Activated gamma-delta T cell (primary cell): ENCODE data around the gene AHRR.
"Not testable (repeated sequence)": the region's sequence is repeated elsewhere in the genome, so short reads cannot be mapped to it uniquely, and the experiment has no call there.

Experiments
- DNase-seq: peaks from one replicate; lab custom pipeline; 2025; lab: John Stamatoyannopoulos, UW

The AHRR gene

GRCh38 chr5:395921-396530 lies 74.5 kb downstream of the AHRR start:
- DNase-seq = no peak

- no peak for DNase-seq
Measured at GRCh38 chr5:396531-396961, 75.0 kb downstream of the AHRR start.

- DNase-seq = not testable (repeated sequence)
Measured at GRCh38 chr5:398141-398474, 76.6 kb downstream of the AHRR start.

- no peak for DNase-seq
Measured at GRCh38 chr5:398475-399295, 77.2 kb downstream of the AHRR start.

GRCh38 chr5:399296-400281 lies 78.1 kb downstream of the AHRR start:
- DNase-seq = no peak

- DNase-seq = no peak
Measured at GRCh38 chr5:400282-401145, 79.0 kb downstream of the AHRR start.

GRCh38 chr5:401146-402034 lies 79.9 kb downstream of the AHRR start:
- DNase-seq = no peak

- DNase-seq = not testable (repeated sequence)
Measured at GRCh38 chr5:402219-402614, 80.7 kb downstream of the AHRR start.

GRCh38 chr5:402615-403359 lies 81.3 kb downstream of the AHRR start:
- DNase-seq = no peak

GRCh38 chr5:403995-404394 lies 82.5 kb downstream of the AHRR start:
- DNase-seq = no peak

GRCh38 chr5:404666-405241 lies 83.2 kb downstream of the AHRR start:
- no peak for DNase-seq

- DNase-seq = no peak
Measured at GRCh38 chr5:405421-405820, 83.9 kb downstream of the AHRR start.

GRCh38 chr5:406041-406440 lies 84.5 kb downstream of the AHRR start:
- DNase-seq = no peak

- no peak for DNase-seq
Measured at GRCh38 chr5:407051-407450, 85.5 kb downstream of the AHRR start.

GRCh38 chr5:407801-408268 lies 86.3 kb downstream of the AHRR start:
- DNase-seq = no peak

- DNase-seq = no peak
Measured at GRCh38 chr5:410911-411517, 89.5 kb downstream of the AHRR start.

- no peak for DNase-seq
Measured at GRCh38 chr5:411728-412127, 90.2 kb downstream of the AHRR start.

GRCh38 chr5:414991-415927 lies 93.7 kb downstream of the AHRR start:
- DNase-seq = not testable (repeated sequence)
